GM19397 (cell line): ENCODE data around the gene RINL.
"Not testable (repeated sequence)": the region's sequence is repeated elsewhere in the genome, so short reads cannot be mapped to it uniquely, and the experiment has no call there.

ENCODE experiments used
- ATAC-seq: cut with Tn5 transposase; IDR thresholded peaks from one replicate; pipeline ENCODE4 v1.9.1; 2021; ENCODE audit warnings: mild to moderate bottlenecking, moderate library complexity; ENCODE audit not compliant: unreplicated experiment

The RINL gene

GRCh38 chr19:38836983-38837626, 41.0 kb downstream of the RINL start:
- no peak for ATAC-seq

- ATAC-seq: no peak
Observed at GRCh38 chr19:38836159-38836982, 41.7 kb downstream of the RINL start.

GRCh38 chr19:38834590-38834989, 43.5 kb downstream of the RINL start:
- no peak for ATAC-seq

- ATAC-seq: no peak
Observed at GRCh38 chr19:38834104-38834490, 44.0 kb downstream of the RINL start.

- no peak for ATAC-seq
Observed at GRCh38 chr19:38833092-38833425, 45.0 kb downstream of the RINL start.

GRCh38 chr19:38831142-38831605, 46.9 kb downstream of the RINL start:
- peak; percentile 42 for ATAC-seq

GRCh38 chr19:38830039-38830733, 47.9 kb downstream of the RINL start:
- ATAC-seq: no peak

GRCh38 chr19:38829203-38829602, 48.9 kb downstream of the RINL start:
- ATAC-seq: not testable (repeated sequence)

- ATAC-seq: no peak
Observed at GRCh38 chr19:38826856-38827551, 51.1 kb downstream of the RINL start.

- ATAC-seq: not testable (repeated sequence)
Observed at GRCh38 chr19:38825936-38826335, 52.1 kb downstream of the RINL start.

- not testable (repeated sequence) for ATAC-seq
Observed at GRCh38 chr19:38821230-38821825, 56.7 kb downstream of the RINL start.

GRCh38 chr19:38819231-38819920, 58.7 kb downstream of the RINL start:
- no peak for ATAC-seq
